Stomach (tissue), 9 donors: ENCODE results near the gene TNFAIP8L1. TPM values are rescaled to one million over a fixed set of nuclear protein-coding genes. Genes with fewer than 3 reads are reported as not detected.

Source experiments
- DNase-seq, 2 donors: peaks; one replicate each; pipeline versions ENCODE4 v3.0.0 to v3.0.0-alpha.2; 2013 to 2019
- H3K27ac ChIP-seq, 5 donors: fragments of 200-600 bp in 4 of 5; sonication (generic) in 4 of 5; one replicate each; pipeline ENCODE4 v1.5.1; 2013 to 2019; ENCODE audit warnings: mild to moderate bottlenecking in 1 of 5, moderate library complexity in 1 of 5
- H3K27me3 ChIP-seq, 3 donors: fragments of 200-600 bp; sonication (generic); one replicate each; pipeline ENCODE4 v1.5.1; 2017 to 2019; ENCODE audit warnings: mixed run types in 1 of 3
- H3K36me3 ChIP-seq, 4 donors: fragments of 200-600 bp; sonication (generic); 1 replicate in 3 of 4; 2 replicates in 1 of 4; pipeline ENCODE4 v1.5.1; 2016 to 2019
- H3K4me1 ChIP-seq, 4 donors: fragments of 200-600 bp; sonication (generic); one replicate each; pipeline ENCODE4 v1.5.1; 2016 to 2019
- H3K4me3 ChIP-seq, 4 donors: fragments of 200-600 bp; sonication (generic) in 3 of 4; one replicate each; pipeline ENCODE4 v1.5.1; 2016 to 2019; ENCODE audit warnings: mild to moderate bottlenecking in 1 of 4
- H3K9me3 ChIP-seq, 4 donors: fragments of 200-600 bp; sonication (generic); one replicate each; pipeline ENCODE4 v1.5.1; 2016 to 2019
- EP300 ChIP-seq: sonication (generic); formaldehyde crosslinking; IDR thresholded peaks from one replicate; pipeline ENCODE4 v1.6.1; 2017; ENCODE audit warnings: antibody characterized with exemption
- POLR2A ChIP-seq, 4 donors: fragments of 450-650 bp; IDR thresholded peaks; one replicate each; pipeline ENCODE4 v1.6.1; 2016; ENCODE audit warnings: antibody characterized with exemption in 4 of 4, control low read depth in 2 of 4, mild to moderate bottlenecking in 1 of 4, moderate library complexity in 1 of 4
- POLR2AphosphoS5 ChIP-seq, 3 donors: sonication (generic); formaldehyde crosslinking; IDR thresholded peaks; one replicate each; pipeline ENCODE4 v1.6.1; 2016; ENCODE audit warnings: antibody characterized with exemption in 3 of 3
- WGBS, 5 donors: extraction: QIAGEN DNeasy Blood & Tissue Kit in 3 of 5; methylation state at CpG; one replicate each; pipeline versions ENCODE4 v1.1.5 to v1.1.7; 2013 to 2018; 5-methylcytosine and 5-hydroxymethylcytosine counted together
- intact Hi-C: fragments of 100-400 bp; cut with DNase I; formaldehyde crosslinking; loops from one replicate; pipeline ENCODE4 v1.15.1; 2023; ENCODE audit warnings: low total_unique reads
- polyA plus RNA-seq, 3 donors: library from polyadenylated mRNA; stranded (reverse); fragments of 200-250 nt; gene quantifications; one replicate each; pipeline ENCODE4 v1.2.3, GENCODE V29; 2013
- total RNA-seq, 5 donors: library from RNA; depleted of rRNA; stranded (reverse); fragments of >200 nt; gene quantifications; one replicate each; pipeline versions ENCODE4 v1.1.0 to v1.2.3, GENCODE V29; 2014 to 2016
- TF ChIP-seq, protein P1 (sequence below), 7 experiments: fragments of 450-650 bp in 4 of 7; fragments of 200-600 bp in 3 of 7; sonication (generic) in 3 of 7; IDR thresholded peaks; one replicate each; pipeline ENCODE4 v1.5.1; 2016 to 2019; ENCODE audit warnings: antibody characterized with exemption in 7 of 7, control low read depth in 2 of 7, mild to moderate bottlenecking in 1 of 7
- donor health status: healthy with polysubstance abuse.
- donor health status: Bipolar disorder and iron deficiency.
- donor health status: healthy.

The TNFAIP8L1 gene
- total and polyA plus RNA-seq, 8 donors, result 5.3 to 43.4 (median 7.7) TPM

DNA sequence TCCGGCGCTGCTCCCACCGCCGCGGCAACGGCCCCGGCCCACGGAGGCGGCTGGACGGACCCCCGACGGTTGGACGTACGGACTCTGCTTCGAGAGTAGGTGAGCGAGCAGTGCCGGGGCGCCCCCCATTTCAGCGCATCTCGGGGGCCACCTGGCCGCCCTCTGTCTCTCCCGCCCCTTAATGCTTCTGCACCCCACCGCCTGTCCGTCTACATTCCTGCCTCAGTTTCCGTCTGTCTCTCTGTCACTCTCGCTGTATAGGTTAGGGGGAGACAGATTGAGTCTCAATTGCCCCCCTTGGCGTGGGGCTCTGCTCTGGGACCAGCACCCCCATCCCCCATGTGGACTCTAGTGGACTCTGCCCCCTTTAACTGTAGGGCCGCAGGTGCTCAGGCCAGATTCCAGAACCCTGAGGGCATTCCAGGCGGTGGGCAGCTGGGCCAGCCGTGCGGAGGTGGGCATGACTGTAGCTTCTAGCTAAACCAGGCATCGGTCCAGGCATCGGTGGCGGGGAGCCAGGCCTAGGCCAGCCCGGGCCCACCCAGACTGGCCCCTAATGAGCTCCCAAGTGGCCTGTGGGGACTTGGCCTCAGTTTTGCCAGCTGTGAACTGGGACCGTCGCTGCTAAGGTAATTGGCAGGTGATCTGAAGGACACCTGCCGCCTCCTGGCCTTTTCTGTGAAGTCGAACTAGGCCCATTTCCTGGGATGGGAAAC lies 373 bp downstream of the TNFAIP8L1 start:
- H3K9me3 ChIP-seq, result no peaks in the 10 kb centered on the region
- H3K4me1 ChIP-seq, result peaks cover 28 to 67% (median 46%) of the 10 kb centered on the region in 4 donors
- peaks cover 0 to 12% (median 4%) of the 10 kb centered on the region in 3 donors for H3K27me3 ChIP-seq
- peak overlapping the region; percentile 72 to 81 (median 76) for H3K4me3 ChIP-seq
- WGBS, 5 donors, result 8 to 13% (median 11%) methylated on average over 15 to 39 of the region's 39 CpGs
- H3K27ac ChIP-seq, result peak overlapping the region; percentile 57 to 92 (median 74)
- intact Hi-C loops, result loop anchor here (5.0 kb wide), 1 partner anchor 82 kb away; the partner anchor contains the start of gene SEMA6B
- no peaks in the 10 kb centered on the region for H3K36me3 ChIP-seq
- peak in 1 of 2 donors; percentile 66 for DNase-seq
- TF ChIP-seq, protein P1, sequence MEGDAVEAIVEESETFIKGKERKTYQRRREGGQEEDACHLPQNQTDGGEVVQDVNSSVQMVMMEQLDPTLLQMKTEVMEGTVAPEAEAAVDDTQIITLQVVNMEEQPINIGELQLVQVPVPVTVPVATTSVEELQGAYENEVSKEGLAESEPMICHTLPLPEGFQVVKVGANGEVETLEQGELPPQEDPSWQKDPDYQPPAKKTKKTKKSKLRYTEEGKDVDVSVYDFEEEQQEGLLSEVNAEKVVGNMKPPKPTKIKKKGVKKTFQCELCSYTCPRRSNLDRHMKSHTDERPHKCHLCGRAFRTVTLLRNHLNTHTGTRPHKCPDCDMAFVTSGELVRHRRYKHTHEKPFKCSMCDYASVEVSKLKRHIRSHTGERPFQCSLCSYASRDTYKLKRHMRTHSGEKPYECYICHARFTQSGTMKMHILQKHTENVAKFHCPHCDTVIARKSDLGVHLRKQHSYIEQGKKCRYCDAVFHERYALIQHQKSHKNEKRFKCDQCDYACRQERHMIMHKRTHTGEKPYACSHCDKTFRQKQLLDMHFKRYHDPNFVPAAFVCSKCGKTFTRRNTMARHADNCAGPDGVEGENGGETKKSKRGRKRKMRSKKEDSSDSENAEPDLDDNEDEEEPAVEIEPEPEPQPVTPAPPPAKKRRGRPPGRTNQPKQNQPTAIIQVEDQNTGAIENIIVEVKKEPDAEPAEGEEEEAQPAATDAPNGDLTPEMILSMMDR (IDR thresholded peaks at IDR 0.05), result no peak
- TF ChIP-seq POLR2AphosphoS5 (IDR thresholded peaks at IDR 0.05), result no peak
- no peak for TF ChIP-seq POLR2A (IDR thresholded peaks at IDR 0.05)
- TF ChIP-seq EP300, result no peak

DNA sequence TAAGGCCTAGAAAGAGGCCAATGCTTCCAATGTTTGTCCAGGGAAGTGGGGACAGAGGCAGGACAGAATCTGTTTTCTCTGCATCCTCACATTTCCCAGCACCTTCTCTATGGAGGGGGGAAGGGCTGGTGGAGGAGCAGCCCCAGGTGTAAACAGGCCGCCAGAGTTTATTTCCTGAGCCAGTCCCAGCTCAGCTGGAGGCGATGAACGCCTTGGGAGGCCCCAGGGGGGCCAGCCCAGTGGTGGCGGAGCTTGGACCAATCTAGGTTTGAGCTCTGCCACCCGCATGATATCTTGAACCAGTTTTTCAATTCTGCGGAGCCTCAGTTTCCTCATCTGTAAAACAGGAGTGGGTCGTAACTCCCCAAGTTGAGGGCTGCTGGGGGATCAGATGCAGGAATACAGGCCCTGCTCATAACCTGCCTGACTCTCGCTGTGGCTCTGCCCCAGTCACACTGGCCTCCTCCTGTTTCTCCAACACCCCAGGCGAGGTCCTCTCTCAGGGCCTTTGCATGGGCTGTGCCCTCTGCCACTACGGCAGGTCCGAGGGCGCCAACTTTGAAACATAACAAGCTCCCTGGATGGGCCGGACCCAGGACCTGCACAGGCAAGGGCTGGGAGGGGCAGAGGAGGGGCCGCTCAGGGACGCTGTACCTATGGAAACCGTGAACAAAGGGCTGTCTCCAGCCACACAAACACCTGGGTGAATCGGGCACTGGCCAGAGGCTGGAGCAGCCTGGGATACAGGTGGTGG lies 1.1 kb downstream of the TNFAIP8L1 start:
- peak overlapping the region in 4 of 5 donors; percentile 66 to 92 (median 78) for H3K27ac ChIP-seq
- intact Hi-C loops, result no loop called here
- peaks cover 28 to 63% (median 42%) of the 10 kb centered on the region in 4 donors for H3K4me1 ChIP-seq
- H3K4me3 ChIP-seq, result peak overlapping the region; percentile 72 to 81 (median 76)
- H3K36me3 ChIP-seq, result no peaks in the 10 kb centered on the region
- peak in 1 of 2 donors; percentile 77 for DNase-seq
- H3K27me3 ChIP-seq, result peaks cover 0 to 7% (median 4%) of the 10 kb centered on the region in 3 donors
- TF ChIP-seq EP300 (no peak), POLR2A (IDR thresholded peaks at IDR 0.05) (no peak), POLR2AphosphoS5 (IDR thresholded peaks at IDR 0.05) (no peak)
- TF ChIP-seq, protein P1 (IDR thresholded peaks at IDR 0.05), result no peak
- WGBS, 5 donors, result 50 to 56% (median 52%) methylated on average over 15 to 17 of the region's 17 CpGs
- H3K9me3 ChIP-seq, result no peaks in the 10 kb centered on the region

DNA sequence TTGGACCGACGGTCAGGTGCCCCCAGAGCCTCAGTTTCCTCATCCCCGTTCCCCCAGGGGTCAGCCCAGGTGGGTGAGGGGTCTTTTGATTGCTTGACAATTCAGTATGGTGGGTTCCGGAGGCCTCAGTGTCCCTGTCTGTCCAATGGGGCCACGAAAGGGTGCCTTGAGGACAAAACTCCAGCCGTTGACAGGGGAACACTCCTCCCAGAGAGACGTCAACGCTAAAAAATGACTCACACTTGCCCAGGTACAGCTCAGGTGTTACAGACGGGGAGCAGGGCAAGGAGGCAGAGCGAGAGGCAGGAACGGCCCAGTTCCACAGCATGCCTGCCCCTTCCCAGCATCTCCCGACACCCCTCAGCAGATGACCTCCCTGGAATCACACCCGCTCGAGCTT lies 1.8 kb downstream of the TNFAIP8L1 start:
- WGBS, 5 donors, result 67 to 76% (median 68%) methylated on average over 14 of the region's 14 CpGs
- Histone ChIP-seq H3K4me1 (peaks cover 21 to 56% (median 35%) of the 10 kb centered on the region in 4 donors), H3K36me3 (no peaks in the 10 kb centered on the region), H3K4me3 (peak overlapping the region; percentile 72 to 81 (median 76)), H3K9me3 (no peaks in the 10 kb centered on the region), H3K27me3 (no peaks in the 10 kb centered on the region), H3K27ac (peak overlapping the region in 4 of 5 donors; percentile 2 to 92 (median 78))
- no peak for DNase-seq
- intact Hi-C loops, result no loop called here
- TF ChIP-seq POLR2AphosphoS5 (IDR thresholded peaks at IDR 0.05) (no peak), POLR2A (IDR thresholded peaks at IDR 0.05) (no peak), EP300 (no peak)
- TF ChIP-seq, protein P1 (IDR thresholded peaks at IDR 0.05), result no peak

DNA sequence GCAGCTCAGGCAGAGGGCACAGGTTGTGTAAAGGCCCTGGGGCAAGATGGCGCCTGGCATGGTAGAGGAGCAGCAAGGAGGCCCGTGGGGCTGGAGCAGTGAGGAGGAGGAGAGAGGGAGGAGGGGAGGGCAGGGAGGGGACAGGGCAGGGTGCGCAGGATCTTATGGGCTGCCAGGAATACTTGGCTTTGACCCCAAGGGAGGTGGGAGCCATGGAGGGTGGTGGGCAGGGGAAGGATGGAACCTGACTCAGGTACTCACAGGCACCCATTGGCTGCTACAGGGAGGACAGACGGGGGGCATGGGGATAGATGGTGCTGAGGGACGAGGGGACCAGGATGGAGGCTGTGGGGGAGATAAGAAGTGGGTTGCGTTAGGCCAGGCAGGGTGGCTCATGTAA lies 3.3 kb downstream of the TNFAIP8L1 start:
- Histone ChIP-seq H3K4me1 (peaks cover 15 to 51% (median 27%) of the 10 kb centered on the region in 4 donors), H3K27ac (peak overlapping the region in 2 of 5 donors; percentile 7 to 92), H3K9me3 (no peaks in the 10 kb centered on the region), H3K36me3 (no peaks in the 10 kb centered on the region), H3K4me3 (no peak overlapping the region), H3K27me3 (no peaks in the 10 kb centered on the region)
- no peak for DNase-seq
- WGBS, 5 donors, result 89 to 95% (median 90%) methylated on average over 6 of the region's 6 CpGs
- intact Hi-C loops, result no loop called here
- TF ChIP-seq POLR2A (IDR thresholded peaks at IDR 0.05) (no peak), POLR2AphosphoS5 (IDR thresholded peaks at IDR 0.05) (no peak), EP300 (no peak)
- TF ChIP-seq, protein P1 (IDR thresholded peaks at IDR 0.05), result no peak
